GM19025 (cell line): ENCODE measurements around the gene SLC25A1.
"Not testable (repeated sequence)": the region's sequence is repeated elsewhere in the genome, so short reads cannot be mapped to it uniquely, and the experiment has no call there.

Experiments
- ATAC-seq: cut with Tn5 transposase; IDR thresholded peaks from one replicate; pipeline ENCODE4 v1.9.1; 2021; ENCODE audit warnings: mild to moderate bottlenecking, low read depth, moderate library complexity; ENCODE audit not compliant: unreplicated experiment

SLC25A1 gene

DNA sequence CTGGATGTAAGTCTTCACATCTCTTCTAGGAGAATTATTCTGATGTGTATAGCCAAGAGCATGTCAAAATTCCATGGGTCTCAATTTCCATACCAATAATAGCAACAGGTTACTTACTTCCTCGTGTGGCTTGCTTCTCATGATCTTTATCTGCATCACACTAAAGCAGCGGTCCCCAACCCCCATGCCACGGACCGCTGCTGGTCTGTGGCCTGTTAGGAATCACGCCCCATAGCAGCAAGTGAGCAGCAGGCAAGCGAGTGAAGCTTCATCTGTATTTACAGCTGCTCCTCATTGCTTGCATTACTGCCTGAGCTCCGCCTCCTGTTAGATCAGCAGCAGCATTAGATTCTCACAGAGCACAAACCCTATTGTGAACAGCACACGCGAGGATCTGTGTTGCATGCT is 28.9 kb upstream of the SLC25A1 start:
- ATAC-seq: no peak

GRCh38 chr22:19206287-19206686 is 27.8 kb upstream of the SLC25A1 start:
- ATAC-seq: no peak

GRCh38 chr22:19204640-19205039 is 26.1 kb upstream of the SLC25A1 start:
- no peak for ATAC-seq

GRCh38 chr22:19203834-19204233 is 25.3 kb upstream of the SLC25A1 start:
- no peak for ATAC-seq

DNA sequence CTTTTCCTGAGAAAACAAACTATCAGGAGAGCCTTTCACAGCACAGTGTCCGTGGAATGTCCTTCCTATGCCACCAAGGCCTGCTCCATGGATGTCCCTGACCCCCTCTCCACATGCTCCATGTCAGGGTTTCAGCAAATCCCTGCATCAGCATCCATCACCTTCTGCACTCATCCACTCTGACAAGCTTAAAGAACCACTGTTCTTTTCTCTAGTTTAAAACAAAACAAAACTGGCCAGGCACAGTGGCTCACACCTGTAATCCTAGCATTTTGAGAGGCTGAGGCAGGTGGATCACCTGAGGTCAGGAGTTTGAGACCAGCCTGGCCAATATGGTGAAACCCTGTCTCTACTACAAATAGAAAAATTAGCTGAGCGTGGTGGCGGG is 24.3 kb upstream of the SLC25A1 start:
- not testable (repeated sequence) for ATAC-seq

DNA sequence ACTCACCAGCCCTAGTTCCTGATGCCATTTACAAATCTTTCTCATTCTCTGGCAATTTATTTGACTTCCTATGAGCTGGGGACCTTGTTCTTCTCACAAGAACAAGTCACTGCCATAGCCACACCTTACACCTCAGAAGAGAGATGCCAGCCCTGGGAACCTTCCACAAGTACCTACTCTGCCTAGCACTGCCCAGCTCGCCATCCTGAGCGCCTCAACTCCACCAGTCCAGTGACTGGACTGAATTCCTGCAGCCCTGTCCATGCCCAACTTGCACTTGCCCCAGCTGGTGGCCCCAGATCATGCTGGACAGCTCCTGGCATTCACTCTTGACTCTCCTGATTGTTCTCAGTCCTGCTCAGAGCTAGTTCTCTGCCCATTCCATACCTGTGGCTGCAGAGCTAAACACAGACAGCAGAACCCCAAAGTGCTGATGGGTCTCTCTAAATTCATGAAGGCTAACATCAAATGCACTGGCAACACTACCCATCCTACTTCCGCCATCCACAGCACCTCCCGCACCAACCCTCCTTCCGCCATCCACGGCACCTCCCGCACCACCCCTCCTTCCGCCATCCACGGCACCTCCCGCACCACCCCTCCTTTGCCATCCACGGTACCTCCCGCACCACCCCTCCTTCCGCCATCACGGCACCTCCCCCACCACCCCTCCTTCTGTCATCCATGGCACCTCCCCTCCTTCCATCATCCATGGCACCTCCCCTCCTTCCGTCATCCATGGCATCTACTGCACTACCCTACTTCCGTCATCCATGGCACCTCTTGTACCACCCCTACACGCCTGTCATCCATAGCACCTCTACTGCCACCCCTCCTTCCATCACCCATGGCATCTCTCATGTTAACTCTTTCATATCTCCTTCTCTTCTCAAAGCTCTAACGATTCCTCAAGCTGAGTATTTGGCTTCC is 23.6 kb upstream of the SLC25A1 start:
- no peak for ATAC-seq

DNA sequence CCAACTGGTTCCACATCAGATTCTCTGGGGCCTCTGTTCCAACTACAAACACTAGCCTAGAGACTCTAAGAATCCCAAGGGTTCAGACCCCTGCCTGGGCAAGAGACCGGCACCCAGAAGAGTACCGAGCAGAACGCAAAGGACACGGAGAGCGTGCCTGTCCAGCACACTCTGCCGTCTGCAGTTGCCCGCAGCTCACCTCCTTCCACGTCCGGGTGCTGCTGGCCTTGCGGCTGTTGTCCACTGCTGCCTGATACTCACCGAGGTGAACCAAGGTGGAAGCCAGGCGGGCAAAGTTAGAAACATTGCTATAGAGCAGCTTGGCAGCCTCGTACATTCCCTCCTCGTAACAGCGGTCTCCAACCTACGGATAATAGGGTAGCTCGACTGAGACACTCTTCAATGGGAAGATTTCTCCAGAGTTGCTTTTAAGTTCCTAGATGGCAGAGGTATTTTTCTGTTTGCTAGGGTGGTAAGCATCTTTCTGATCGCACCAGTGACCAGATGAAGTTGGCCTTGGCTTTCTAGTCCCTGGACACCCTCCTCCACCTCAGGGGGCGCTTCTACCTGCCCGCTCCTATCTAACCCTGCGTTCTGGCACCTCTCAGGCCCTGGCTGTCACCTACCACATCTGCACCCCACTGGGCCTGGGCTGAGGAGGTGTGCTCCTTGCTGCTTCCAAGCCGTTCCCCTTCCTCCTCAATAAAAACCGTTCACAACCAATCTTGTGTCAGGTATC is 22.8 kb upstream of the SLC25A1 start:
- no peak for ATAC-seq

DNA sequence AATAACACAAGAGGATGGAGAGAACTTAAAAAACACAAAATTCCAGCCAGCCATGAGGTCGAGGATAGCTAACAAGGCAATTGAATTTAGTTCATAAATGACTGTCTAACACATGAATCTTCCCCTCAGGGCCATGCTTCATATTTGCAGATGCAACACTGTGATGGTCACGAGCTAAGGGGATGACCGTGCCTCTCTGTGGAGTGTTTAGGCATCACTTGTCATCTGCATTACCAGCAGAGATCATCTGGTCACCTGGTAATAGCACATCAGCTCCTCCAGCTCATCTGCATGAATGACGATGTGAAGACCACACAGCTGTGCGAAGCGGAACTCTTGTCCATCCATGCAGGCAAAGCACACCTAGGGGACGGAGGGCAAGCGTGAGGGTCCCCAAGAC is 20.9 kb upstream of the SLC25A1 start:
- ATAC-seq: no peak

- ATAC-seq: no peak
Observed at GRCh38 chr22:19197997-19198865, 19.7 kb upstream of the SLC25A1 start.

DNA sequence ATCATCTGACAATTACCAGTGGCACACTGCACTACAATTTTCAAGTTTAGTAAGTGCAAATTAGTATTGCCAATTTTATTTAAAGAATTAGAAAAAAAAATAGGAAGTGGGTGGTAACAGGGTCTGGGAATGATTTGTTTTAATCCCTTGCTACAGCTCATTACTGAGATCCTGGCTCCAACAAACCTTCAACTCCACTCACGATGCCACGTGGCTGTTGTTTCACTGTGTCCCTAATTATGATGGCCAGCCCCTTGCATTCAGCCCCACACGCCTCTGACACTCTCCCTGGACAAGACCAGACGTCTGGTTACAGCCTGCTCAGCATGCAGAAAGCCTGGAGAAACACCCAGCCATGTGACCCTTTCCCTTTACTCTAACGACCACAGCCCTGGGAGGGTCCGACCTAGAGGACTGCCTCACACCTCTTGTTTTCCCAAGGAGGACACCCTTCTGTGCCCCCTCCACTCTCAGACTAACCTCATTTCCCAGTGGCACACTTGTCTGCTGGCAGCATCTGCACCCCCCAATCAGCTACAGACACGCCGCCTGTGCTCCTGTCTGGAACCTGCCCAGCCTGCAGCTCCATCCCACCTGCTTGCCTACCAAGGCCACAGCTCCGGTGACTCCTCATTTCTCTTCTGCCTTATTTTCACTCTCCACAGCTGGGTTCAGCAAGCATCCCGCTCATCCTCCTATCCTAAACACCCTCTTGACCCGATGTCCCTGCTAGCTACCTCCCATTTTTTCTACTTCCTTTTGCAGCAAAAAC is 18.5 kb upstream of the SLC25A1 start:
- no peak for ATAC-seq

DNA sequence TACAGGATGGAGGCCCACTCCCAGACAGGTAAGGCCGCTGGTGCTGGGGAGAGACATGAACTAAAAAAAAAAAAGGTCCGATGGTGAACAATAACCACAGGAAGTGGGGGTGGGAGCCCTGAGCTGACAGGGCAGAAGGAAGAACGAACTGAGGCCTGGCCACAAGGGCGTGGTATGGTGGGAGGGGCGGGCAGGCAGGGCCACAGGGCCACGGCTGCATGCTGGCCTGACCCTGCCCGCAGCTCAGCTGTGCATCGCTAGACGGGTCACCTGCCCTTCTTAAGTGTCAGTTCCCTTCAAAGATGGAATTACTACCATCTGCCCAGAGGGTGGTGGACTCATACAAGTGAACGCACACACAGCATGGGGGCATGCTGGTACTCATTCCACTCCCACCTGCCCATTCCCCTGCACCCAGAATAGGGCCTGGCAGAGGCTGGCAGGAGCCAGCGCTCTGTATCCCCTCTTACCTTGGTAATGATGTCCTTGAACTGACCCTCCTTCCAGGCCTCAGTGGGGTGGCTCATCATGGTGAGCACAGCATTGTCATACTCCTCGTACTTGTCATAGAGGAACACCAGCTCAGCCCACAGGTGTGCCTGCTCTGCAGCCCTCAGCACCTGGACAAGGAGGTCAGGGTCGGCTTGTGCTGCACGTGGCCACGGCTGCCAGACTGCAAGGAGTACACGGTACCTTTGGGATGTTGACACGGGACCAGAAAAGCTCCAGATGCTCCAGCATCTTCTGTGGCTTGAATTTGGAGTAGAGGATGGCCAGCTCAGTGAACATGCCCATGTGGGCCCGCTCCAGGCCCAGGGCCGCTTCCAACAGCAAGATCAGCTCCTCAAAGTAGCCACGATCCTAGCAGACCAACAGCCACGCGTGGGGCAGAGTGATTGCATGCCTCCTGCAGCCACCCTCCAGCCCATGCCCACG is 17.5 kb upstream of the SLC25A1 start:
- no peak for ATAC-seq

GRCh38 chr22:19194766-19195536 is 16.4 kb upstream of the SLC25A1 start:
- ATAC-seq: no peak

- ATAC-seq: no peak
Observed at GRCh38 chr22:19193879-19194278, 15.3 kb upstream of the SLC25A1 start.

GRCh38 chr22:19187716-19188563 is 9.4 kb upstream of the SLC25A1 start:
- no peak for ATAC-seq

- ATAC-seq: no peak
Observed at GRCh38 chr22:19184276-19184997, 5.9 kb upstream of the SLC25A1 start.

GRCh38 chr22:19183216-19183615 is 4.7 kb upstream of the SLC25A1 start:
- no peak for ATAC-seq
